ENCODE data around the gene SMPD1. TPM values are rescaled to one million over a fixed set of nuclear protein-coding genes. Genes with fewer than 3 reads are reported as not detected.
A peak's percentile ranks its signal among the peaks of the same experiment; 100 is the strongest.

The SMPD1 gene
- total and polyA plus RNA-seq, 2 of the 4 experiments (the other 2 are of a cell fraction), result 19.5 to 108 TPM

GRCh38 chr11:6440906-6441358 is 50.7 kb downstream of the SMPD1 start, which contains the start of gene HPX:
Gene HPX (minus strand): TSS chr11:6440987. CDS start chr11:6440963, 24 bp downstream.
- Histone ChIP-seq H3K79me1 (ENCODE audit: low read depth in 1 of 2, low read length in 2 of 2) (no peaks in the 10 kb centered on the region), H3K27ac (ENCODE audit: insufficient read depth, low read length) (no peak within 1 kb of the TSS), H2BK120ac (ENCODE audit: low read depth, low read length) (no peak within 1 kb of the TSS), H3K23ac (ENCODE audit: low read depth, low read length) (no peak within 1 kb of the TSS), H4K5ac (ENCODE audit: low read depth, low read length) (no peak within 1 kb of the TSS), H3K18ac (ENCODE audit: low read depth, low read length) (no peak within 1 kb of the TSS), H3K56ac (ENCODE audit: extremely low read depth, insufficient read depth, low read length) (no peak within 1 kb of the TSS), H3K4ac (ENCODE audit: low read depth, low read length) (no peak within 1 kb of the TSS), H3K9me3 (ENCODE audit: control insufficient read depth, insufficient read depth, low read length) (no peaks in the 10 kb centered on the region), H3K4me3 (ENCODE audit: insufficient read depth, low read depth, low read length) (no peak within 1 kb of the TSS), H3K9me1 (ENCODE audit: insufficient read depth, low read length) (no peaks in the 10 kb centered on the region), H4K8ac (ENCODE audit: low read depth in 2 of 2, low read length in 2 of 2) (no peak within 1 kb of the TSS), H3K4me2 (ENCODE audit: low read depth, low read length) (no peak within 1 kb of the TSS), H3K14ac (replicated peaks; ENCODE audit: low read depth, low read length) (no peak within 1 kb of the TSS), H2AFZ (replicated peaks; ENCODE audit: low read length, poor library complexity) (peak within 1 kb of the TSS; percentile 36), H3K4me1 (ENCODE audit: control insufficient read depth, insufficient read depth, low read length) (no peaks in the 10 kb centered on the region), H4K91ac (ENCODE audit: insufficient read depth, low read depth, low read length) (no peak within 1 kb of the TSS), H2BK20ac (ENCODE audit: low read depth, low read length) (no peak within 1 kb of the TSS), H3K27me3 (ENCODE audit: control insufficient read depth, insufficient read depth, low read length) (no peaks in the 10 kb centered on the region), H3K36me3 (ENCODE audit: control insufficient read depth, insufficient read depth, low read length) (no peaks in the 10 kb centered on the region), H2BK15ac (ENCODE audit: low read depth, low read length) (no peak within 1 kb of the TSS), H2AK5ac (ENCODE audit: low read depth, low read length) (no peak within 1 kb of the TSS), H3K9ac (ENCODE audit: low read depth, low read length) (no peak within 1 kb of the TSS), H2BK5ac (ENCODE audit: low read depth, low read length, poor library complexity, severe bottlenecking) (no peak within 1 kb of the TSS), H2AK9ac (replicated peaks; ENCODE audit: low read depth, low read length, poor library complexity) (no peak within 1 kb of the TSS), H4K20me1 (ENCODE audit: insufficient read depth, low read length) (no peaks in the 10 kb centered on the region)
- BruUV-seq (replicated peaks), result no TSS peak
- ChIA-PET POLR2A (ENCODE audit: unreplicated experiment) (no interaction called here), CTCF (interaction anchor here (1.2 to 6.7 kb wide), 2 partner anchors 56 to 62 kb away, joined by 3 to 107 read pairs; no protein-coding TSS in a partner anchor)
- dilution Hi-C loops (cut with HindIII; ENCODE audit: low sequenced_read_pairs, unreplicated experiment) (no loop called here), intact Hi-C loops (cut with micrococcal nuclease) (no loop called here), in situ Hi-C loops (cut with MboI; ENCODE audit: low sequenced_read_pairs) (loop anchor here (5.0 kb wide), 1 partner anchor 59 kb away; no protein-coding TSS in a partner anchor)
- WGBS, 2 experiments (ENCODE audit: extremely low coverage in 2 of 2, insufficient read length in 1 of 2), result no CpG with 5 or more reads among the region's 3 CpGs
- DNase-seq (no peak), ATAC-seq (ENCODE audit: low read depth) (no peak)
- TF ChIP-seq RAD21 (IDR thresholded peaks at IDR 0.05; ENCODE audit: low read length), result no peak
- no peak for TF ChIP-seq CTCF (conservative IDR thresholded peaks at IDR 0.05; ENCODE audit: low read depth, low read length)
- no peak for TF ChIP-seq NFE2L2 (IDR thresholded peaks at IDR 0.05; ENCODE audit: low read depth, low read length)
- no peak for TF ChIP-seq RCOR1 (IDR thresholded peaks at IDR 0.05; ENCODE audit: insufficient replicate concordance, low read length)
- no peak for TF ChIP-seq RFX5 (IDR thresholded peaks at IDR 0.05; ENCODE audit: low read depth, low read length)
- TF ChIP-seq CEBPB (IDR thresholded peaks at IDR 0.05; ENCODE audit: low read depth, low read length), result no peak
- TF ChIP-seq ELK1 (IDR thresholded peaks at IDR 0.05; ENCODE audit: borderline replicate concordance, low read depth, low read length), result no peak
- no peak for TF ChIP-seq SMC3 (IDR thresholded peaks at IDR 0.05; ENCODE audit: low read depth, low read length)
- no peak for TF ChIP-seq POLR2A (IDR thresholded peaks at IDR 0.05; ENCODE audit: low read depth, low read length)
- no peak for TF ChIP-seq FOS (IDR thresholded peaks at IDR 0.05; ENCODE audit: low read depth, low read length)
- TF ChIP-seq CHD1 (IDR thresholded peaks at IDR 0.05; ENCODE audit: low read depth, low read length), result no peak
- TF ChIP-seq MAFK (IDR thresholded peaks at IDR 0.05; ENCODE audit: low read depth, low read length), result no peak
- no peak for TF ChIP-seq BHLHE40 (IDR thresholded peaks at IDR 0.05; ENCODE audit: low read depth, low read length)
- TF ChIP-seq MXI1 (IDR thresholded peaks at IDR 0.05; ENCODE audit: borderline replicate concordance, low read depth, low read length), result no peak
- TF ChIP-seq MAZ (IDR thresholded peaks at IDR 0.05; ENCODE audit: borderline replicate concordance, low read depth, low read length), result no peak
- TF ChIP-seq USF2 (IDR thresholded peaks at IDR 0.05; ENCODE audit: low read depth, low read length), result no peak
